Measurements from ENCODE around the gene SPOCK1. TPM values are rescaled to one million over a fixed set of nuclear protein-coding genes. Genes with fewer than 3 reads are reported as not detected.

SPOCK1 gene
- total and polyA plus RNA-seq, 4 donors: 0.07 to 0.18 (median 0.17) TPM; not detected in 1

DNA sequence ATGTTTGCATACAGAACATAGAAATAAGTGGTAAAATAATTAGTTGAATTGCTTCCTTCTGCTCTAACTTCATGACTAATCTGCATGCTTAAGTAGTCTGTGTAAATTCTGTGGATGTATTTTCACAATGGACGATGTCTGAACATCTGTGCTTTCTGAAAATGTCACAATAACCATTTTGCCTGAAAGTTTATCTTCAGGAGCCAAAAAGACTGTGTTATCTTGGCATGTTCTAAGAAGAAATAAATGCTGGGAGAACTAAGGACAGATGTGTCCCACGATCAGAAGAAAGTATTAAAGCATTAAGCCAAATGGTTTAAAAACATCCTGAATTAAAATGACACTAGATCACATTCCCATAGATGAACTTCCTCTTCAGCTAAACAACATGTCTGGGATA, 397.6 kb downstream of the SPOCK1 start:
- no peaks in the 10 kb centered on the region for H3K27me3 ChIP-seq (ENCODE audit: control insufficient read depth in 4 of 4, insufficient read depth in 4 of 4, low read length in 3 of 4)
- 54% methylated on average over 2 of the region's 2 CpGs for WGBS
- H3K36me3 ChIP-seq (ENCODE audit: control insufficient read depth in 4 of 4, insufficient read depth in 3 of 4, low read depth in 1 of 4, low read length in 3 of 4): no peaks in the 10 kb centered on the region
- no peak for DNase-seq (ENCODE audit: low spot score)
- H3K27ac ChIP-seq (ENCODE audit: low read depth in 1 of 2, low read length in 2 of 2): no peak overlapping the region
- H3K4me1 ChIP-seq (ENCODE audit: control insufficient read depth in 4 of 4, insufficient read depth in 4 of 4, low read length in 3 of 4): no peaks in the 10 kb centered on the region
- no peaks in the 10 kb centered on the region for H3K9me3 ChIP-seq (ENCODE audit: control insufficient read depth in 4 of 4, low read length in 3 of 4)
- no peak overlapping the region for H3K9ac ChIP-seq (ENCODE audit: low read depth in 1 of 2, low read length in 2 of 2)
- H3K4me3 ChIP-seq (ENCODE audit: low read depth in 1 of 3, low read length in 3 of 3): no peak overlapping the region
- no peak for TF ChIP-seq HNF4G (IDR thresholded peaks at IDR 0.05)
- TF ChIP-seq ZBTB33 (IDR thresholded peaks at IDR 0.05): no peak
- TF ChIP-seq ATF3 (IDR thresholded peaks at IDR 0.05): no peak
- TF ChIP-seq RXRA (IDR thresholded peaks at IDR 0.05): no peak
- no peak for TF ChIP-seq SP1 (IDR thresholded peaks at IDR 0.05)
- TF ChIP-seq, protein P1, sequence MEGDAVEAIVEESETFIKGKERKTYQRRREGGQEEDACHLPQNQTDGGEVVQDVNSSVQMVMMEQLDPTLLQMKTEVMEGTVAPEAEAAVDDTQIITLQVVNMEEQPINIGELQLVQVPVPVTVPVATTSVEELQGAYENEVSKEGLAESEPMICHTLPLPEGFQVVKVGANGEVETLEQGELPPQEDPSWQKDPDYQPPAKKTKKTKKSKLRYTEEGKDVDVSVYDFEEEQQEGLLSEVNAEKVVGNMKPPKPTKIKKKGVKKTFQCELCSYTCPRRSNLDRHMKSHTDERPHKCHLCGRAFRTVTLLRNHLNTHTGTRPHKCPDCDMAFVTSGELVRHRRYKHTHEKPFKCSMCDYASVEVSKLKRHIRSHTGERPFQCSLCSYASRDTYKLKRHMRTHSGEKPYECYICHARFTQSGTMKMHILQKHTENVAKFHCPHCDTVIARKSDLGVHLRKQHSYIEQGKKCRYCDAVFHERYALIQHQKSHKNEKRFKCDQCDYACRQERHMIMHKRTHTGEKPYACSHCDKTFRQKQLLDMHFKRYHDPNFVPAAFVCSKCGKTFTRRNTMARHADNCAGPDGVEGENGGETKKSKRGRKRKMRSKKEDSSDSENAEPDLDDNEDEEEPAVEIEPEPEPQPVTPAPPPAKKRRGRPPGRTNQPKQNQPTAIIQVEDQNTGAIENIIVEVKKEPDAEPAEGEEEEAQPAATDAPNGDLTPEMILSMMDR (IDR thresholded peaks at IDR 0.05; ENCODE audit: low read depth, low read length, missing input control): no peak

GRCh38 chr5:137099651-137100050, 399.5 kb downstream of the SPOCK1 start:
- Histone ChIP-seq H3K4me3 (ENCODE audit: low read depth in 1 of 3, low read length in 3 of 3) (no peak overlapping the region), H3K9ac (ENCODE audit: low read depth in 1 of 2, low read length in 2 of 2) (no peak overlapping the region), H3K27me3 (ENCODE audit: control insufficient read depth in 4 of 4, insufficient read depth in 4 of 4, low read length in 3 of 4) (no peaks in the 10 kb centered on the region), H3K9me3 (ENCODE audit: control insufficient read depth in 4 of 4, low read length in 3 of 4) (no peaks in the 10 kb centered on the region), H3K4me1 (ENCODE audit: control insufficient read depth in 4 of 4, insufficient read depth in 4 of 4, low read length in 3 of 4) (no peaks in the 10 kb centered on the region), H3K36me3 (ENCODE audit: control insufficient read depth in 4 of 4, insufficient read depth in 3 of 4, low read depth in 1 of 4, low read length in 3 of 4) (no peaks in the 10 kb centered on the region), H3K27ac (ENCODE audit: low read depth in 1 of 2, low read length in 2 of 2) (no peak overlapping the region)
- WGBS: 80% methylated on average over 3 of the region's 3 CpGs
- no peak for DNase-seq (ENCODE audit: low spot score)
- TF ChIP-seq RAD21 (IDR thresholded peaks at IDR 0.05) (no peak), FOXA2 (IDR thresholded peaks at IDR 0.05) (no peak), FOXA1 (IDR thresholded peaks at IDR 0.05) (no peak), ZBTB33 (IDR thresholded peaks at IDR 0.05) (no peak), JUND (IDR thresholded peaks at IDR 0.05) (no peak), GABPA (IDR thresholded peaks at IDR 0.05 in 1 of 2, conservative IDR thresholded peaks at IDR 0.05 in 1 of 2) (no peak), NR2F2 (IDR thresholded peaks at IDR 0.05) (no peak), HNF4A (conservative IDR thresholded peaks at IDR 0.05) (no peak), RXRA (IDR thresholded peaks at IDR 0.05) (no peak), HNF4G (IDR thresholded peaks at IDR 0.05) (no peak), EGR1 (IDR thresholded peaks at IDR 0.05; ENCODE audit: low read depth in 2 of 2) (no peak), YY1 (IDR thresholded peaks at IDR 0.05) (no peak)
- TF ChIP-seq, protein P1 (IDR thresholded peaks at IDR 0.05; ENCODE audit: low read depth, low read length, missing input control): no peak
- TF ChIP-seq, protein P2, sequence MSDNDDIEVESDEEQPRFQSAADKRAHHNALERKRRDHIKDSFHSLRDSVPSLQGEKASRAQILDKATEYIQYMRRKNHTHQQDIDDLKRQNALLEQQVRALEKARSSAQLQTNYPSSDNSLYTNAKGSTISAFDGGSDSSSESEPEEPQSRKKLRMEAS (IDR thresholded peaks at IDR 0.05): no peak
